ENCODE measurements around the gene FHIT. TPM values are rescaled to one million over a fixed set of nuclear protein-coding genes. Genes with fewer than 3 reads are reported as not detected.

The FHIT gene
- total and polyA plus RNA-seq, 10 of the 15 experiments (the other 5 are each of a cell fraction or from before 2014, with no cell fraction given), result 4.2 to 14.9 (median 9.4) TPM

DNA sequence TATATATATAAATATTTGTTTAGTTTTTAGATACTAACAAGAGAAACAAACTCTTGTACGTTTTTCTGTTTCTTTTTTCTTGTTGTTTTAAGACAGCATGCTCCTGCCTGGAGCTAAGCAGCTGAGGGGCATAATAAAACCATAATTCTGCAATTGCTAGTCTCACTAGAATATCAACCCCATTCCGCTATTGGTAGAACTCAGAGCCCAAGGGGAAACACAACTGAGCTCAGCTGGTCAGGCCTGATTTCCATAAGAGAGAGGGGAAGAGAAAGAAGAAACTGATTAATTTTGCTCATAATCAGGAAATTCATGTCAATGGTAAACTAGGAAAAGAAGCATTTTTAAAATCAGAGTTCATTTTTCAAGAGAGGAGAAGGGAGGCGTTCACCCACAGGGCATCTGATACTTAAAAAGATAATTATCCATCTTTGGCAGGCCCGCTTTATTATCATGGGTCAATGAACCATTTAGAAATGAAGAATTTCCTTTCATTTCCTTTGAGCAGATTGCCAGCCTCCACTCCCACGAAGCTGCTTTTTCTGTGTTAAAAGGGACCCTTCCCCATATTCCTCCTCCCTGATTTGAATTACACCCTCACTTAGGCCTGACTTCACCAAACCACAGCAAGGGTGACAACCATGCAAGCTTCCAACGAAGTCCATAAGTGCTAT lies 1236.1 kb downstream of the FHIT start:
- Histone ChIP-seq H4K20me1 (ENCODE audit: control insufficient read depth, insufficient read depth) (no peaks in the 10 kb centered on the region), H3K9me3 (replicated peaks; ENCODE audit: control insufficient read depth, insufficient read depth, low read length) (peaks cover 2% of the 10 kb centered on the region; the same call in 1 of the 3 replicates), H3K9ac (ENCODE audit: control insufficient read depth, insufficient read depth, low read length) (no peak overlapping the region), H3K4me1 (ENCODE audit: control insufficient read depth, insufficient read depth, low read length) (no peaks in the 10 kb centered on the region), H3K4me2 (ENCODE audit: control insufficient read depth, insufficient read depth) (no peak overlapping the region), H3K27ac (ENCODE audit: control insufficient read depth, insufficient read depth) (no peak overlapping the region), H3K27me3 (replicated peaks in 1 of 2; ENCODE audit: control insufficient read depth in 2 of 2, insufficient read depth in 2 of 2, low read length in 1 of 2) (no peaks in the 10 kb centered on the region), H3K4me3 (no peak overlapping the region), H3K36me3 (ENCODE audit: control insufficient read depth in 2 of 2, insufficient read depth in 2 of 2, low read length in 1 of 2) (no peaks in the 10 kb centered on the region), H3K79me2 (ENCODE audit: control insufficient read depth, insufficient read depth, low read length) (no peaks in the 10 kb centered on the region), H2AFZ (ENCODE audit: control insufficient read depth, low read depth, low read length) (no peak overlapping the region)
- RAD21 ChIA-PET (ENCODE audit: unreplicated experiment), result no interaction called here
- intact Hi-C loops (cut with micrococcal nuclease; ENCODE audit: unreplicated experiment), result loop anchor here (10.0 kb wide), 1 partner anchor 430 kb away; no protein-coding TSS in a partner anchor
- FAIRE-seq (no peak), ATAC-seq (no peak), DNase-seq (ENCODE audit: low read depth, low spot score) (no peak)
- BruUV-seq (replicated peaks), result no TSS peak
- TF ChIP-seq SUPT20H (IDR thresholded peaks at IDR 0.05; ENCODE audit: borderline replicate concordance, control insufficient read depth, low read depth, low read length), result no peak
- TF ChIP-seq, protein P1, sequence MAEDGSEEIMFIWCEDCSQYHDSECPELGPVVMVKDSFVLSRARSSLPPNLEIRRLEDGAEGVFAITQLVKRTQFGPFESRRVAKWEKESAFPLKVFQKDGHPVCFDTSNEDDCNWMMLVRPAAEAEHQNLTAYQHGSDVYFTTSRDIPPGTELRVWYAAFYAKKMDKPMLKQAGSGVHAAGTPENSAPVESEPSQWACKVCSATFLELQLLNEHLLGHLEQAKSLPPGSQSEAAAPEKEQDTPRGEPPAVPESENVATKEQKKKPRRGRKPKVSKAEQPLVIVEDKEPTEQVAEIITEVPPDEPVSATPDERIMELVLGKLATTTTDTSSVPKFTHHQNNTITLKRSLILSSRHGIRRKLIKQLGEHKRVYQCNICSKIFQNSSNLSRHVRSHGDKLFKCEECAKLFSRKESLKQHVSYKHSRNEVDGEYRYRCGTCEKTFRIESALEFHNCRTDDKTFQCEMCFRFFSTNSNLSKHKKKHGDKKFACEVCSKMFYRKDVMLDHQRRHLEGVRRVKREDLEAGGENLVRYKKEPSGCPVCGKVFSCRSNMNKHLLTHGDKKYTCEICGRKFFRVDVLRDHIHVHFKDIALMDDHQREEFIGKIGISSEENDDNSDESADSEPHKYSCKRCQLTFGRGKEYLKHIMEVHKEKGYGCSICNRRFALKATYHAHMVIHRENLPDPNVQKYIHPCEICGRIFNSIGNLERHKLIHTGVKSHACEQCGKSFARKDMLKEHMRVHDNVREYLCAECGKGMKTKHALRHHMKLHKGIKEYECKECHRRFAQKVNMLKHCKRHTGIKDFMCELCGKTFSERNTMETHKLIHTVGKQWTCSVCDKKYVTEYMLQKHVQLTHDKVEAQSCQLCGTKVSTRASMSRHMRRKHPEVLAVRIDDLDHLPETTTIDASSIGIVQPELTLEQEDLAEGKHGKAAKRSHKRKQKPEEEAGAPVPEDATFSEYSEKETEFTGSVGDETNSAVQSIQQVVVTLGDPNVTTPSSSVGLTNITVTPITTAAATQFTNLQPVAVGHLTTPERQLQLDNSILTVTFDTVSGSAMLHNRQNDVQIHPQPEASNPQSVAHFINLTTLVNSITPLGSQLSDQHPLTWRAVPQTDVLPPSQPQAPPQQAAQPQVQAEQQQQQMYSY (CRISPR knock-in tag; IDR thresholded peaks at IDR 0.05), result no peak
- CTCF ChIA-PET, result no interaction called here
- in situ Hi-C loops (cut with MboI), result no loop called here
- SMC1A ChIA-PET (ENCODE audit: uncharacterized antibody, unreplicated experiment), result no interaction called here
- WGBS (ENCODE audit: insufficient coverage, insufficient replicate concordance, low lambda C conversion rate, missing lambda C conversion rate), result 53% methylated on average over 6 of the region's 6 CpGs
- POLR2A ChIA-PET, result no interaction called here
